A673 (cell line): ENCODE data around the gene POLE. TPM values are rescaled to one million over a fixed set of nuclear protein-coding genes. Genes with fewer than 3 reads are reported as not detected.

Experiments used
- BruUV-seq: library from RNA; stranded (reverse); fragments of 400-500 nt; replicated peaks from 2 replicates; lab custom pipeline; 2021; lab: Mats Ljungman, UMichigan
- CTCF ChIA-PET: fragments of 300-600 bp; sonication (Branson Sonifier 250); formaldehyde crosslinking; loops from one replicate; lab custom pipeline; 2022; ENCODE audit warnings: antibody characterized with exemption; lab: Charles Lee
- POLR2A ChIA-PET: fragments of 300-600 bp; sonication (Branson Sonifier 250); formaldehyde crosslinking; loops from one replicate; lab custom pipeline; 2022; ENCODE audit warnings: antibody characterized with exemption; ENCODE audit not compliant: low non-redundant PET; lab: Charles Lee
- DNase-seq: peaks from one replicate; pipeline ENCODE4 v3.0.0-alpha.2; 2015; ENCODE audit warnings: low spot score
- H3K27ac ChIP-seq: fragments of 200-600 bp; sonication (generic); 2 replicates; pipeline ENCODE4 v1.5.1; 2016; ENCODE audit warnings: mixed run types, low read depth, mild to moderate bottlenecking, mixed read lengths, antibody characterized with exemption, low read length; ENCODE audit not compliant: poor library complexity, severe bottlenecking
- H3K27me3 ChIP-seq: fragments of 200-600 bp; sonication (generic); replicated peaks from 2 replicates; pipeline ENCODE4 v1.6.1; 2017; ENCODE audit warnings: mixed run types, low read depth, mild to moderate bottlenecking, mixed read lengths, antibody characterized with exemption, low read length; ENCODE audit not compliant: insufficient read depth, poor library complexity
- H3K36me3 ChIP-seq: fragments of 200-600 bp; sonication (generic); 2 replicates; pipeline ENCODE4 v1.6.1; 2016; ENCODE audit warnings: mixed run types, mild to moderate bottlenecking, mixed read lengths, antibody characterized with exemption, low read length; ENCODE audit not compliant: insufficient read depth, poor library complexity, severe bottlenecking
- H3K4me1 ChIP-seq: fragments of 200-600 bp; sonication (generic); 2 replicates; pipeline ENCODE4 v1.6.1; 2017; ENCODE audit warnings: mixed run types, mild to moderate bottlenecking, mixed read lengths, antibody characterized with exemption, low read length; ENCODE audit not compliant: insufficient read depth, poor library complexity, severe bottlenecking
- H3K4me3 ChIP-seq: fragments of 200-600 bp; sonication (generic); 2 replicates; pipeline ENCODE4 v1.5.1; 2016; ENCODE audit warnings: low read depth, mixed run types, mild to moderate bottlenecking, mixed read lengths, low read length; ENCODE audit not compliant: poor library complexity, severe bottlenecking
- H3K9me3 ChIP-seq: fragments of 200-600 bp; sonication (generic); 2 replicates; pipeline ENCODE4 v1.6.1; 2016; ENCODE audit warnings: mixed run types, low read depth, mild to moderate bottlenecking, mixed read lengths, antibody characterized with exemption, low read length; ENCODE audit not compliant: poor library complexity, severe bottlenecking
- EZH2 ChIP-seq: fragments of 200-600 bp; sonication (generic); IDR thresholded peaks from 2 replicates; pipeline ENCODE4 v1.6.1; 2017; ENCODE audit warnings: borderline replicate concordance, low read depth, mild to moderate bottlenecking, mixed read lengths, antibody characterized with exemption, low read length; ENCODE audit not compliant: poor library complexity, severe bottlenecking
- intact Hi-C: fragments of 100-400 bp; cut with micrococcal nuclease; formaldehyde crosslinking; loops from one replicate; pipeline ENCODE4 v1.10.0; 2022; ENCODE audit not compliant: unreplicated experiment
- total RNA-seq: library from RNA; stranded (reverse); gene quantifications from 2 replicates; pipeline ENCODE4 v1.2.3, GENCODE V29; 2021
- TF ChIP-seq, protein P1 (sequence below): fragments of 300-800, 200-600 bp; sonication (generic); conservative IDR thresholded peaks from 2 replicates; pipeline ENCODE4 v1.5.1; 2017; ENCODE audit warnings: low read depth, mild to moderate bottlenecking, antibody characterized with exemption, low read length, moderate library complexity, mixed read lengths

The POLE gene
- total RNA-seq, 1 experiment from 2014 or later, result 239 TPM

DNA sequence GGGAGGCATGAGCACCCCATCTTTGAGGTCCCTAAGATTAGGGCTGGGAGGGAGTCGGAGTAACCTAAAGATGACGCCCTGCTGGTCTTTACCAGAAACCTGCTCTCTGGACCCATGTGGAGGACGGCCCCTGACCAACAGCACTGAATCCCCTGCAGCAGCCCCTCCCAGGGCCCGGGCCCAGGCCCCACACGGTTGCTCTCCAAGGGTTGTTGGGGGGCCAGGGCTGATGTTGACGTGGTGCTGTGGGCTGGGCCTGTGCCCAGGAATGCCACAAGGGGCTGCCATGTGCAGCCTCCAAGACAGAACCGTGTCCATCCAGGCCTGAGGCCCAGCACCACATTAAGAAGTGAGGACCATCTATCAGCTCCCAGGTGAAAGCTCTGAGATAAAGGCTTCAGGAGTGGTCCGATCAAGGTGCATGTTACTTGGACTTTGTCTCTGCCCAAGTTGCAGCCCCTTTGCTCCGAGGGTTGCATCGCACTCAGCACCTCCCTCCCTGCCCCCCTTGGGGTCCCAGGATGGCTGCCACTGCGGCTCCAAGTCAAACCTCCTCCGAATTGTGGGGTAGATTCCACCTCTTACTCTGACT lies 106.3 kb downstream of the POLE start:
- no peak for TF ChIP-seq EZH2
- TF ChIP-seq, protein P1, sequence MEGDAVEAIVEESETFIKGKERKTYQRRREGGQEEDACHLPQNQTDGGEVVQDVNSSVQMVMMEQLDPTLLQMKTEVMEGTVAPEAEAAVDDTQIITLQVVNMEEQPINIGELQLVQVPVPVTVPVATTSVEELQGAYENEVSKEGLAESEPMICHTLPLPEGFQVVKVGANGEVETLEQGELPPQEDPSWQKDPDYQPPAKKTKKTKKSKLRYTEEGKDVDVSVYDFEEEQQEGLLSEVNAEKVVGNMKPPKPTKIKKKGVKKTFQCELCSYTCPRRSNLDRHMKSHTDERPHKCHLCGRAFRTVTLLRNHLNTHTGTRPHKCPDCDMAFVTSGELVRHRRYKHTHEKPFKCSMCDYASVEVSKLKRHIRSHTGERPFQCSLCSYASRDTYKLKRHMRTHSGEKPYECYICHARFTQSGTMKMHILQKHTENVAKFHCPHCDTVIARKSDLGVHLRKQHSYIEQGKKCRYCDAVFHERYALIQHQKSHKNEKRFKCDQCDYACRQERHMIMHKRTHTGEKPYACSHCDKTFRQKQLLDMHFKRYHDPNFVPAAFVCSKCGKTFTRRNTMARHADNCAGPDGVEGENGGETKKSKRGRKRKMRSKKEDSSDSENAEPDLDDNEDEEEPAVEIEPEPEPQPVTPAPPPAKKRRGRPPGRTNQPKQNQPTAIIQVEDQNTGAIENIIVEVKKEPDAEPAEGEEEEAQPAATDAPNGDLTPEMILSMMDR, result no peak
- ChIA-PET POLR2A (no interaction called here), CTCF (no interaction called here)
- H3K4me3 ChIP-seq, result no peak overlapping the region
- BruUV-seq, result no TSS peak
- H3K9me3 ChIP-seq, result no peaks in the 10 kb centered on the region
- DNase-seq, result no peak
- peaks cover 32% of the 10 kb centered on the region for H3K36me3 ChIP-seq
- H3K27ac ChIP-seq, result no peak overlapping the region
- no peaks in the 10 kb centered on the region for H3K4me1 ChIP-seq
- no peaks in the 10 kb centered on the region for H3K27me3 ChIP-seq
- intact Hi-C loops, result no loop called here

DNA sequence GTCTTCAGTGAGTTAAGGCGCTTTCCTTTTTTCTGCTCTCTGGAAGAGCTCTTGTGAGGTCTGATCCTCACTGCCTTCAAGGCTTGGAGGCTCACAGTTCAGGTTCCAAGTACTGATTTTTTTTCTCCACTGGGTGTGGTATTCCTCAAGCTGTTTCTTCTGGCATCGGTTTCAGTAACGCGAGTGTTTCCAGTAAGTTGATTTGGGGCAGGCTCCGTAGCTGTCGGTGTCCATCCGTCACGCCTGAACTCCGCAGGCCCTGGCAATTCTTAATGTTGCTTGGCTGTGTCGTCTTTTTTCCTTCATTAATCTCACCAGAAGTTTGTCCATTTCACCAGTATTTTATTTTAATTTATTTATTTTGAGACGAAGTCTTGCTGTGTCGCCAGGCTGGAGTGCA lies 107.4 kb downstream of the POLE start:
- no peak for TF ChIP-seq EZH2
- TF ChIP-seq, protein P1, result no peak
- POLR2A ChIA-PET, result no interaction called here
- intact Hi-C loops, result no loop called here
- H3K36me3 ChIP-seq, result peaks cover 37% of the 10 kb centered on the region
- no TSS peak for BruUV-seq
- no peak overlapping the region for H3K27ac ChIP-seq
- H3K27me3 ChIP-seq, result no peaks in the 10 kb centered on the region
- H3K4me1 ChIP-seq, result no peaks in the 10 kb centered on the region
- H3K4me3 ChIP-seq, result no peak overlapping the region
- no peak for DNase-seq
- CTCF ChIA-PET, result no interaction called here
- H3K9me3 ChIP-seq, result no peaks in the 10 kb centered on the region

DNA sequence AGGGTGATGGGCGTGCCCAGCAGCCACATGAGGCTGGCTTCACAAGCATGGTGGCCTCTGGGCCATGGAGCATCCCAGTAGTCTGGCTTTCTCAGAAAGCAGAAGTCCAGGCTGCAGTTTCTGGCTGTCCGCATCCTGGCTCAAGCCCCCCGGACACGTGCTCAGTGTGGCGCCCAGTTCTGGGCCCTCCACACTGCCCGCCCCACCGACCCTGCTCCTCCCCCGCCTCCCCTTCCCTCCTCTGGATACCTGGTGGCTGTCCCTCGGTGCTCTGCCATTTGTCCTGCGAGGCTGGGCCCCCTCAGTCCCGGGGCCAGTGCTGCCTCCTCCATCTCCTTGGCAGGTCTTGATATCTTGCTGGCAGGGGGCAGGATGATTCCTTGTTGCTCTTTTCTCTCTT lies 108.3 kb downstream of the POLE start:
- TF ChIP-seq, protein P1, result no peak
- no peak for TF ChIP-seq EZH2
- Histone ChIP-seq H3K4me3 (no peak overlapping the region), H3K27ac (no peak overlapping the region), H3K4me1 (no peaks in the 10 kb centered on the region), H3K27me3 (no peaks in the 10 kb centered on the region), H3K36me3 (peaks cover 37% of the 10 kb centered on the region), H3K9me3 (no peaks in the 10 kb centered on the region)
- no TSS peak for BruUV-seq
- DNase-seq, result no peak
- intact Hi-C loops, result no loop called here
- ChIA-PET POLR2A (no interaction called here), CTCF (no interaction called here)
